Measurements from ENCODE around the gene THADA.

DNA sequence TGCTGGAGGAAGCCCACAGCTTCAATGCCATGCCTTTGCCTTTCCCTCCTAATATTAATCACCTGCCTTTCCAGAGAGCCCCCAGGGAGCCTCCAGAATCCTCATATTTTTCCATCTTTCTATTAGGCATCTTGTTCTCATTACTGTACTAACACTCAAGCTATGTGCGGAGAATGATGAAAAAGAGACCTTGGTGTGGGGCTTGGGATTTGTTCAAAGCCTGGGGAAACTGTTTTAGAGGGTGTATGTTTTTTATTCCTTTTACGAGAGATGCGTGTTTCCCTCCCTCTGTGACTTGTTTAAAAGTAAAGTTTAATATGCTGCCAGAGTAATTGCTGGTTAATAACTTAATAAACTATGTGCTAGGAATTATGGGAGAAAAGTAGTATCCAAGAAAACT, 267.0 kb downstream of the THADA start:
- TF ChIP-seq CTCF (optimal IDR thresholded peaks at IDR 0.05 in 1 of 3, IDR thresholded peaks at IDR 0.05 in 1 of 3, conservative IDR thresholded peaks at IDR 0.05 in 1 of 3; ENCODE audit: extremely low read depth in 1 of 3, insufficient read depth in 2 of 3, low read length in 3 of 3) (no peak), EZH2 (IDR thresholded peaks at IDR 0.05; ENCODE audit: low read length) (no peak)

Data from keratinocyte (primary cell).